Peyer's patch (tissue), 4 donors: ENCODE data around the gene ZFHX3. TPM values are rescaled to one million over a fixed set of nuclear protein-coding genes. Genes with fewer than 3 reads are reported as not detected.

Source experiments
- DNase-seq, 3 donors: peaks; one replicate each; pipeline ENCODE4 v3.0.0-alpha.2; 2017 to 2019
- H3K27ac ChIP-seq, 4 donors: fragments of 200-600 bp; sonication (generic); one replicate each; pipeline ENCODE4 v1.5.1; 2016 to 2019
- H3K27me3 ChIP-seq, 2 donors: fragments of 200-600 bp; sonication (generic); one replicate each; pipeline ENCODE4 v1.5.1; 2019
- H3K36me3 ChIP-seq, 3 donors: fragments of 200-600 bp; sonication (generic); one replicate each; pipeline ENCODE4 v1.5.1; 2016 to 2019
- H3K4me1 ChIP-seq, 4 donors: fragments of 200-600 bp; sonication (generic); one replicate each; pipeline ENCODE4 v1.5.1; 2016 to 2019
- H3K4me3 ChIP-seq, 4 donors: fragments of 200-600 bp; sonication (generic); 1 replicate in 3 of 4; 2 replicates in 1 of 4; pipeline ENCODE4 v1.5.1; 2016 to 2019; ENCODE audit warnings: mild to moderate bottlenecking in 1 of 4
- H3K9me3 ChIP-seq, 4 donors: fragments of 200-600 bp; sonication (generic); one replicate each; pipeline ENCODE4 v1.5.1; 2016 to 2019; ENCODE audit warnings: mild to moderate bottlenecking in 1 of 4
- CTCF ChIP-seq, 6 experiments: fragments of 450-650 bp in 4 of 6; fragments of 200-600 bp in 2 of 6; sonication (generic) in 1 of 6; IDR thresholded peaks; one replicate each; pipeline ENCODE4 v1.5.1; 2017 to 2019; ENCODE audit warnings: antibody characterized with exemption in 6 of 6, mild to moderate bottlenecking in 3 of 6, moderate library complexity in 1 of 6
- POLR2A ChIP-seq, 2 donors: fragments of 450-650 bp; IDR thresholded peaks; one replicate each; pipeline ENCODE4 v1.5.1; 2017; ENCODE audit warnings: antibody characterized with exemption in 2 of 2, mild to moderate bottlenecking in 2 of 2, moderate library complexity in 2 of 2
- total RNA-seq, 4 donors: library from RNA; depleted of rRNA; stranded (reverse); fragments of >200 nt; gene quantifications; one replicate each; pipeline ENCODE4 v1.1.0, GENCODE V29; 2016

Gene ZFHX3
- total RNA-seq, 4 donors from 2014 or later = 6.3 to 39.6 (median 14.6) TPM

- H3K27me3 ChIP-seq = no peaks in the 10 kb centered on the region
- H3K4me1 ChIP-seq = no peaks in the 10 kb centered on the region
- TF ChIP-seq POLR2A (IDR thresholded peaks at IDR 0.05) (no peak), CTCF (IDR thresholded peaks at IDR 0.05) (no peak)
- no peaks in the 10 kb centered on the region for H3K9me3 ChIP-seq
- H3K36me3 ChIP-seq = peaks cover 0 to 5% (median 0%) of the 10 kb centered on the region in 3 donors
- no peak overlapping the region for H3K4me3 ChIP-seq
- no peak overlapping the region for H3K27ac ChIP-seq
- DNase-seq = no peak
These were observed 240.7 kb downstream of the ZFHX3 start for GRCh38 chr16:72807245-72807644.

GRCh38 chr16:72805486-72805885 lies 242.4 kb downstream of the ZFHX3 start:
- DNase-seq = no peak

GRCh38 chr16:72800524-72801161 lies 247.3 kb downstream of the ZFHX3 start:
- peaks cover 0 to 33% (median 0%) of the 10 kb centered on the region in 3 donors for H3K36me3 ChIP-seq
- H3K27me3 ChIP-seq = no peaks in the 10 kb centered on the region
- no peak overlapping the region for H3K27ac ChIP-seq
- no peak for DNase-seq
- no peaks in the 10 kb centered on the region for H3K4me1 ChIP-seq
- no peak overlapping the region for H3K4me3 ChIP-seq
- TF ChIP-seq CTCF (IDR thresholded peaks at IDR 0.05) (no peak), POLR2A (IDR thresholded peaks at IDR 0.05) (no peak)
- no peaks in the 10 kb centered on the region for H3K9me3 ChIP-seq

More at GRCh38 chr16:72805486-72805885, 242.4 kb downstream of the ZFHX3 start:
- Histone ChIP-seq H3K4me1 (no peaks in the 10 kb centered on the region), H3K36me3 (peaks cover 0 to 5% (median 0%) of the 10 kb centered on the region in 3 donors), H3K27me3 (no peaks in the 10 kb centered on the region), H3K27ac (no peak overlapping the region), H3K4me3 (no peak overlapping the region), H3K9me3 (no peaks in the 10 kb centered on the region)
- no peak for TF ChIP-seq POLR2A (IDR thresholded peaks at IDR 0.05)
- no peak for TF ChIP-seq CTCF (IDR thresholded peaks at IDR 0.05)

- H3K4me3 ChIP-seq = no peak overlapping the region
- TF ChIP-seq CTCF (IDR thresholded peaks at IDR 0.05) (no peak), POLR2A (IDR thresholded peaks at IDR 0.05) (no peak)
- H3K36me3 ChIP-seq = peaks cover 0 to 39% (median 0%) of the 10 kb centered on the region in 3 donors
- no peaks in the 10 kb centered on the region for H3K27me3 ChIP-seq
- H3K27ac ChIP-seq = no peak overlapping the region
- no peaks in the 10 kb centered on the region for H3K9me3 ChIP-seq
- H3K4me1 ChIP-seq = no peaks in the 10 kb centered on the region
- no peak for DNase-seq
These were observed 249.7 kb downstream of the ZFHX3 start for GRCh38 chr16:72798264-72798663.

- H3K27ac ChIP-seq = no peak overlapping the region
- H3K4me3 ChIP-seq = no peak overlapping the region
- peaks cover 0 to 41% (median 0%) of the 10 kb centered on the region in 3 donors for H3K36me3 ChIP-seq
- H3K4me1 ChIP-seq = no peaks in the 10 kb centered on the region
- H3K9me3 ChIP-seq = no peaks in the 10 kb centered on the region
- H3K27me3 ChIP-seq = no peaks in the 10 kb centered on the region
- DNase-seq = no peak
- TF ChIP-seq CTCF (IDR thresholded peaks at IDR 0.05) = no peak
- no peak for TF ChIP-seq POLR2A (IDR thresholded peaks at IDR 0.05)
These were observed 250.3 kb downstream of the ZFHX3 start for GRCh38 chr16:72797621-72798020.
